GM21423 (cell line): ENCODE measurements around the gene GMPPA.

Source experiments
- ATAC-seq: cut with Tn5 transposase; IDR thresholded peaks from one replicate; pipeline ENCODE4 v1.9.1; 2021; ENCODE audit warnings: mild to moderate bottlenecking, moderate library complexity; ENCODE audit not compliant: unreplicated experiment

Gene GMPPA

DNA sequence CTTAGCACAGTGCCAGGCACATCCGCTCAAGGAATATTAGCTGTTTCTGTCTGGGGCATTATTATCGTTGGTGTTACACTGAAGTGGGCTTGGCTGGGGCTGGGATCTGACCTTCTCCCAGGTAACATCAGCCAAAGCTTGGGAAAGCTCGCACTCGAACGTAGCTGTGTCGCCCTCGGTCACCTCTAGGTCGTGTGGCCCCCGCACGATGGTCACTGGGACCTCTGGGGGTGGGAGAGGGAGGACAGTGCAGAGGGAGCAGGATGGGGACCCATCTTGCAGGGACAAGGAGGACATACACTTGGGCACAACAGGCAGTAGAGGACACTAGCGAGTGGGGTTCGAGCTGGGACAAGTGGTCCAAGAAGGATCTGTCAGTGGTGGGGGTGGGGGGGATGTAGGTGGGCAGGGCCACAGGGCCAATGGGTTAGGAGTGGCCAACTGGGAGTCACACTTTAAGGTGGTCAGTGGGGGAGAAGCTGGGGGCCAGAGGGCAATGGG, 54.8 kb downstream of the GMPPA start:
- no peak for ATAC-seq

DNA sequence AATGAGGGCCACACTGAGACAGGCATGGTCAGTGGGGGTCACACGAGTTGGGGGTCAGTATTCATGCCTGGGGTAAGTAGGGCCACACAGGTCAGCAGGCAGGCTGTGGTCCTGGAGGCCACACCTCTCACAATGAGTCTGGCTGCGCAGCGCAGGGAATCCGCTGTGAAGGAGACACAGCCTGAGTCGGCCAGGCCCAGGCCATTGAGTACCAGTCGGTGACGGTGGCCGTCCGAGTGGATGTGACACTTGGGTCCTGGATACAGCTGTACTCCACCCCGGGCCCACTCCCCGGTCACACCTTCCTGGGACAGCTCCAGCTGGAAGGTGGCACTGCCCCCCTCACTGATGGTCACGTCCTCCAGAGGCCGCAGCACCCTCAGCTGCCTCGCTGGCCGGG, 55.7 kb downstream of the GMPPA start:
- no peak for ATAC-seq

DNA sequence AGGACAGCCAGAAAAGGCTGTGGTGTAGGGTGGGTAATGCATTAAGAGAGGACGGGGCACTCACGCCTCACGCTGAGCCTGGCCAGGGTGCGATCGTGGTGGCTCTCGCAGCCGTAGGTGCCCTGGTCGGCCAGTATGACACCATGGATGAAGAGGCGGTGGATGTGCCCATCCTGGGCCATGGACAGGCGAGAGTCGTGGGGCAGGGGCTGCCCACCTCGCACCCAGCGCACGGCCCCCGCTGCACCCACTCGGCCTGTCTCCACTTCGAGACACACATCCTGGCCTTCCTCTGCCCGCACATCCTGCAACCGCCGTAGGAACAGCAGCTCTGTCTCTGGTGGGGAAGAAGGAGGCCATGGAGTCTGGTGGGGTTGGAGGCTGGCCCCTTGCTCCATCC, 57.3 kb downstream of the GMPPA start:
- no peak for ATAC-seq

GRCh38 chr2:219556413-219556812, 57.7 kb downstream of the GMPPA start:
- ATAC-seq, result no peak
